ENCODE measurements around the gene CPD. TPM values are rescaled to one million over a fixed set of nuclear protein-coding genes. Genes with fewer than 3 reads are reported as not detected.

Gene CPD
- polyA plus RNA-seq, 1 donor (not counting 4 experiments of a cell fraction or from before 2014, with no cell fraction given) = 30.5 TPM

DNA sequence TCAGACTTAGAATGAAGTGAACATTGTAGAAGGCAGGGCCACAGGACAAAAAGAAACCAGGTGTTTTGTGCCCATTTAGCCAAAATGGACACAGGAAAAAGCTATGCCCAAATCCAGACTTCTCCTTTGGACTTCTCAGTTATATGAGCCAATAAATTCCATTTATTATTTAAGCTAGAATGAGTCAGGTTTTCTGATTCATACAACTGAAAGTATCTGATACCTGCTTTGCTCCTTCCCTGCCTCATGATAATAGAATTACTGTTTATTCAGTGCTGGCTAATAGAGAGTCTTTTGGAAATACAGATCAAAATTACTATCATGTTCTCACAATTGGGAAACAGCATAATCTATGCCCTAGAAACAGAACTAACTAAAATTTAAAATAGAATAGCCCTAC, 8.7 kb upstream of the CPD start:
- no peaks in the 10 kb centered on the region for H4K20me1 ChIP-seq (ENCODE audit: control insufficient read depth, extremely low read depth, insufficient read depth, low read length)
- peaks cover 34% of the 10 kb centered on the region for H3K4me1 ChIP-seq (ENCODE audit: control insufficient read depth, extremely low read depth, insufficient read depth, low read length)
- H3K4me3 ChIP-seq (ENCODE audit: control insufficient read depth in 2 of 3, extremely low read depth in 1 of 3, insufficient read depth in 2 of 3, low read depth in 1 of 3, low read length in 3 of 3) = no peak overlapping the region
- dilution Hi-C loops (cut with MboI; ENCODE audit: extremely low pct_ligation_motif_present, low sequenced_read_pairs) = no loop called here
- H3K79me2 ChIP-seq (ENCODE audit: control insufficient read depth, insufficient read depth, low read length) = no peaks in the 10 kb centered on the region
- TF ChIP-seq, protein P1, sequence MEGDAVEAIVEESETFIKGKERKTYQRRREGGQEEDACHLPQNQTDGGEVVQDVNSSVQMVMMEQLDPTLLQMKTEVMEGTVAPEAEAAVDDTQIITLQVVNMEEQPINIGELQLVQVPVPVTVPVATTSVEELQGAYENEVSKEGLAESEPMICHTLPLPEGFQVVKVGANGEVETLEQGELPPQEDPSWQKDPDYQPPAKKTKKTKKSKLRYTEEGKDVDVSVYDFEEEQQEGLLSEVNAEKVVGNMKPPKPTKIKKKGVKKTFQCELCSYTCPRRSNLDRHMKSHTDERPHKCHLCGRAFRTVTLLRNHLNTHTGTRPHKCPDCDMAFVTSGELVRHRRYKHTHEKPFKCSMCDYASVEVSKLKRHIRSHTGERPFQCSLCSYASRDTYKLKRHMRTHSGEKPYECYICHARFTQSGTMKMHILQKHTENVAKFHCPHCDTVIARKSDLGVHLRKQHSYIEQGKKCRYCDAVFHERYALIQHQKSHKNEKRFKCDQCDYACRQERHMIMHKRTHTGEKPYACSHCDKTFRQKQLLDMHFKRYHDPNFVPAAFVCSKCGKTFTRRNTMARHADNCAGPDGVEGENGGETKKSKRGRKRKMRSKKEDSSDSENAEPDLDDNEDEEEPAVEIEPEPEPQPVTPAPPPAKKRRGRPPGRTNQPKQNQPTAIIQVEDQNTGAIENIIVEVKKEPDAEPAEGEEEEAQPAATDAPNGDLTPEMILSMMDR (optimal IDR thresholded peaks at IDR 0.05 in 1 of 3, IDR thresholded peaks at IDR 0.05 in 1 of 3, conservative IDR thresholded peaks at IDR 0.05 in 1 of 3; ENCODE audit: extremely low read depth in 1 of 3, insufficient read depth in 2 of 3, low read length in 3 of 3) = no peak
- H2AFZ ChIP-seq (ENCODE audit: control insufficient read depth, low read length) = no peak overlapping the region
- no peak overlapping the region for H3K4me2 ChIP-seq (ENCODE audit: control insufficient read depth, extremely low read depth, insufficient read depth, low read depth, low read length)
- FAIRE-seq (no peak), DNase-seq (ENCODE audit: low read depth, low spot score) (no peak)
- H3K27ac ChIP-seq (ENCODE audit: control insufficient read depth, insufficient read depth, low read length) = peak overlapping the region; percentile 41
- H3K9me1 ChIP-seq (ENCODE audit: control insufficient read depth, extremely low read depth, insufficient read depth, low read length) = no peaks in the 10 kb centered on the region
- no peaks in the 10 kb centered on the region for H3K36me3 ChIP-seq (ENCODE audit: control insufficient read depth in 2 of 2, extremely low read depth in 1 of 2, insufficient read depth in 2 of 2, low read length in 2 of 2)
- no peak overlapping the region for H3K9ac ChIP-seq (ENCODE audit: control insufficient read depth, extremely low read depth, insufficient read depth, low read length)
- H3K27me3 ChIP-seq (ENCODE audit: control insufficient read depth, extremely low read depth, insufficient read depth, low read length) = no peaks in the 10 kb centered on the region
- no peaks in the 10 kb centered on the region for H3K9me3 ChIP-seq (ENCODE audit: control insufficient read depth, low read depth, low read length)

DNA sequence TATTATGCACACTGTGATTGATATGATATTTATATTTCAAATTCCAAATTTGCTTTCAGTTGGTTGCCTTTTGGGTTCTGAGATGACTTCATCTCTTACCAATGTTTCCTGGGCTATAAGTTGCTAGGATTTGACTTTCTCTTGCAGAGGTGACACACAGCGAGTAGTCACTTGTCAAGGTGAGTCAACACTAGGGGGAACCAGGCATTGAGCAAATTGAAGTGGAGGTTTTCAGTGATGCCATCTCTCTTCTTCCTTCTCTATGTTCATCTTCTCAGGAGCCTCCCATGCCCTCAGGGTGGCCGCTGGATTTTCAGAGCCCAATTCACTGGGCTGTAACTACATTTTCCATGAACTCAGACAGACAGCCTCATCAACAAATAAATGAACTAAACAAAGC, 6.0 kb upstream of the CPD start:
- H3K4me2 ChIP-seq (ENCODE audit: control insufficient read depth, extremely low read depth, insufficient read depth, low read depth, low read length) = peak overlapping the region; percentile 27

More for the DNA sequence above, 6.0 kb upstream of the CPD start:
- no peaks in the 10 kb centered on the region for H3K9me3 ChIP-seq (ENCODE audit: control insufficient read depth, low read depth, low read length)
- no peaks in the 10 kb centered on the region for H4K20me1 ChIP-seq (ENCODE audit: control insufficient read depth, extremely low read depth, insufficient read depth, low read length)
- TF ChIP-seq EZH2 (IDR thresholded peaks at IDR 0.05; ENCODE audit: low read length) = no peak
- TF ChIP-seq, protein P1 (optimal IDR thresholded peaks at IDR 0.05 in 1 of 3, IDR thresholded peaks at IDR 0.05 in 1 of 3, conservative IDR thresholded peaks at IDR 0.05 in 1 of 3; ENCODE audit: extremely low read depth in 1 of 3, insufficient read depth in 2 of 3, low read length in 3 of 3) = peak in 1 of 3 experiments; percentile 59
- H3K79me2 ChIP-seq (ENCODE audit: control insufficient read depth, insufficient read depth, low read length) = no peaks in the 10 kb centered on the region
- no peaks in the 10 kb centered on the region for H3K36me3 ChIP-seq (ENCODE audit: control insufficient read depth in 2 of 2, extremely low read depth in 1 of 2, insufficient read depth in 2 of 2, low read length in 2 of 2)
- no peak overlapping the region for H3K4me3 ChIP-seq (ENCODE audit: control insufficient read depth in 2 of 3, extremely low read depth in 1 of 3, insufficient read depth in 2 of 3, low read depth in 1 of 3, low read length in 3 of 3)
- H3K27ac ChIP-seq (ENCODE audit: control insufficient read depth, insufficient read depth, low read length) = peak overlapping the region; percentile 50
- H3K9me1 ChIP-seq (ENCODE audit: control insufficient read depth, extremely low read depth, insufficient read depth, low read length) = no peaks in the 10 kb centered on the region
- DNase-seq (ENCODE audit: low read depth, low spot score) = peak; percentile 75
- no peaks in the 10 kb centered on the region for H3K27me3 ChIP-seq (ENCODE audit: control insufficient read depth, extremely low read depth, insufficient read depth, low read length)
- no peak overlapping the region for H2AFZ ChIP-seq (ENCODE audit: control insufficient read depth, low read length)
- FAIRE-seq = peak; percentile 88
- dilution Hi-C loops (cut with MboI; ENCODE audit: extremely low pct_ligation_motif_present, low sequenced_read_pairs) = no loop called here
- H3K9ac ChIP-seq (ENCODE audit: control insufficient read depth, extremely low read depth, insufficient read depth, low read length) = no peak overlapping the region
- H3K4me1 ChIP-seq (ENCODE audit: control insufficient read depth, extremely low read depth, insufficient read depth, low read length) = peaks cover 34% of the 10 kb centered on the region

Measured in keratinocyte (primary cell).